Right forelimb (tissue), 1 donor: Measurements from ENCODE around the gene ADAM22.

ENCODE experiments used
- DNase-seq: peaks from one replicate; pipeline ENCODE4 v3.0.0-alpha.2; 2018

ADAM22 gene

GRCh38 chr7:88176190-88176589 is 242.1 kb downstream of the ADAM22 start:
- no peak for DNase-seq

- no peak for DNase-seq
Measured at GRCh38 chr7:88183051-88183450, 249.0 kb downstream of the ADAM22 start.

GRCh38 chr7:88184848-88185304 is 250.8 kb downstream of the ADAM22 start:
- DNase-seq: no peak

GRCh38 chr7:88185650-88186049 is 251.6 kb downstream of the ADAM22 start:
- DNase-seq: no peak

- DNase-seq: no peak
Measured at GRCh38 chr7:88191911-88192310, 257.9 kb downstream of the ADAM22 start.

GRCh38 chr7:88200261-88200660 is 266.2 kb downstream of the ADAM22 start:
- DNase-seq: peak; percentile 40

GRCh38 chr7:88200789-88201188 is 266.7 kb downstream of the ADAM22 start:
- DNase-seq: peak; percentile 49

GRCh38 chr7:88201305-88201704 is 267.3 kb downstream of the ADAM22 start:
- DNase-seq: no peak

GRCh38 chr7:88202278-88202677 is 268.2 kb downstream of the ADAM22 start:
- DNase-seq: no peak

GRCh38 chr7:88202799-88203198 is 268.7 kb downstream of the ADAM22 start:
- no peak for DNase-seq

GRCh38 chr7:88203401-88203800 is 269.4 kb downstream of the ADAM22 start:
- DNase-seq: no peak

GRCh38 chr7:88204525-88205110 is 270.6 kb downstream of the ADAM22 start:
- no peak for DNase-seq

- DNase-seq: no peak
Measured at GRCh38 chr7:88205179-88205578, 271.1 kb downstream of the ADAM22 start.

- no peak for DNase-seq
Measured at GRCh38 chr7:88206254-88206653, 272.2 kb downstream of the ADAM22 start.

- DNase-seq: no peak
Measured at GRCh38 chr7:88208521-88208920, 274.5 kb downstream of the ADAM22 start.

GRCh38 chr7:88212918-88213317 is 278.9 kb downstream of the ADAM22 start:
- no peak for DNase-seq

GRCh38 chr7:88214456-88214855 is 280.4 kb downstream of the ADAM22 start:
- no peak for DNase-seq

- no peak for DNase-seq
Measured at GRCh38 chr7:88215295-88215694, 281.2 kb downstream of the ADAM22 start.

GRCh38 chr7:88216276-88216675 is 282.2 kb downstream of the ADAM22 start:
- DNase-seq: no peak

GRCh38 chr7:88217675-88218428 is 283.8 kb downstream of the ADAM22 start:
- DNase-seq: no peak

GRCh38 chr7:88218429-88218745 is 284.3 kb downstream of the ADAM22 start:
- no peak for DNase-seq

GRCh38 chr7:88218836-88219605 is 285.0 kb downstream of the ADAM22 start:
- DNase-seq: peak; percentile 76

- DNase-seq: peak; percentile 95
Measured at GRCh38 chr7:88219781-88220747, 286.0 kb downstream of the ADAM22 start, which contains the start of gene SRI. TSS of gene SRI (minus strand) at chr7:88220038. CDS start at chr7:88220026, 12 bp downstream.
